B cell (primary cell): Measurements from ENCODE around the gene STPG1.

Experiments
- CTCF ChIP-seq: fragments of 200-600 bp; IDR thresholded peaks from one replicate; pipeline ENCODE4 v1.8.0; 2022; ENCODE audit warnings: antibody characterized with exemption, mild to moderate bottlenecking
- EZH2 ChIP-seq: IDR thresholded peaks from 2 replicates; pipeline ENCODE4 v1.6.1; 2012; ENCODE audit warnings: borderline replicate concordance, low read depth, mild to moderate bottlenecking, moderate library complexity, low read length; ENCODE audit not compliant: insufficient read depth, poor library complexity, severe bottlenecking

DNA sequence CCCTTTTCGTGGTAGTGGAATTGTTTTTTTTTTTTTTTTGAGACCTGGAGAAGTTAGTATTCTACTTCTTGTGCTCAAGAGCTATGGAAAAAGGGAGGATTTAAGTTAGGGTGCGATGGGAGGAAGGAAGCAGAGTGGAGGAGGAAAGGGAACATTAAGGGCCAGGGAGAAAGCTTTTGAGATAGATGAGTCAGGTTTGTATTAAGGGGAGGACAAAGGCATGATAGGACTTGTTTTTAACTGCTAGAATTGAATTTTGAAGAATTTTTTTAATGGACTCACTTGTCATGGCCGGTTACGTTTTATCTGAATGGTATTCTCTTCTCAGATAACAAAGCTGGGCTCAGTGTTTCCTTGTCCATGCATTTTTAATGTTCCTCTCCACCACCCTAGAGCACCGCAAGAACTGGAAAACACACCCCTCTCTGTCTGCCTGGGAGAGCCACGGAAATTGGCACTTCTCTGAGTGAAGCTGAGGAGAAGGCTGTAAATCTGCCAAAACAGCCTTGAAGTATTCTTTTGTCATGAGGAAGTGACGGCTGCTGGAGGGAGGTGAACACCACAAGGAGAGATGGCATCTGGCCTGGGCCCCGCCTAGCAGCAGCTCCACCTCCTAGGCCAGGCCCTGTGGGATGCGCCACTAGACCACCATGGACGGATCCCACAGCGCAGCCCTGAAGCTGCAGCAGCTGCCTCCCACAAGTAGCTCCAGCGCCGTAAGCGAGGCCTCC, 5.5 kb upstream of the STPG1 start:
- TF ChIP-seq CTCF (no peak), EZH2 (no peak)
